NCI-H226 (cell line): Measurements from ENCODE around the gene RGS6.

ENCODE experiments used
- DNase-seq: peaks from one replicate; pipeline ENCODE4 v3.0.0-alpha.2; 2015

The RGS6 gene

DNA sequence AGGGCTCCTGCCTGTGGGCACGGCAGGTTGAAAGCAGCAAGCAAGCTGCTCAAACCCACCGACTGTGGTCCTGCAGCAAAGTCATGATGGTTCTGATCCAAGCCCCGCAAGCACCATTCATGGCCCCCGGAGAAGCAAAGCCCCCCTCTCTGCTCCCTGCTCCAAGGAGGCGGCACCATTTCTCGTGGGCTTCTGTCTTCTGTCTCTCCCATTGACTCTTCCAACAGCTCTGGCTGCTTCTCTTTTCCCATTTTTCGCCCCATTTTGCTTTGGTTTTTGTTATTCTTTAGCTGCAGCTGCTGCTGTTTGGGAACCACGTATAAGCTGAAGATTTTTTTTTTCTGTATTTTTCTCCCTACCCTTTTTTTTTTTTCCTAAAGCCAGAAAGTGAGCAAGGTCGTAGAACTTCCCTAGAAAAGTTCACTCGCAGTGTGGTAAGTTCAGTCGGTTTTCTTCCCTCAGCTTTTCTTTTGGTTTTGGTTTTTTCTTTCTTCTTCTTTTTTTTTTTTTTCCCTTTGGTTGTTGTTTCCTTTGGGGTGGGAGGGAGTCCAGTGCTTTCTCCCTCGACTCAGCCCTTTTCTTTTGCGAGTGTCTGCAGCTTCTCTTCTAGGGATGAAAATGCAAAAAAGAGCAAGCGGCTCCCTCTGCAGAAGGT lies 607.6 kb downstream of the RGS6 start:
- DNase-seq = no peak

GRCh38 chr14:72540836-72541235 lies 608.6 kb downstream of the RGS6 start:
- no peak for DNase-seq

GRCh38 chr14:72541546-72541945 lies 609.3 kb downstream of the RGS6 start:
- DNase-seq = no peak

GRCh38 chr14:72543341-72543740 lies 611.1 kb downstream of the RGS6 start:
- DNase-seq = no peak

DNA sequence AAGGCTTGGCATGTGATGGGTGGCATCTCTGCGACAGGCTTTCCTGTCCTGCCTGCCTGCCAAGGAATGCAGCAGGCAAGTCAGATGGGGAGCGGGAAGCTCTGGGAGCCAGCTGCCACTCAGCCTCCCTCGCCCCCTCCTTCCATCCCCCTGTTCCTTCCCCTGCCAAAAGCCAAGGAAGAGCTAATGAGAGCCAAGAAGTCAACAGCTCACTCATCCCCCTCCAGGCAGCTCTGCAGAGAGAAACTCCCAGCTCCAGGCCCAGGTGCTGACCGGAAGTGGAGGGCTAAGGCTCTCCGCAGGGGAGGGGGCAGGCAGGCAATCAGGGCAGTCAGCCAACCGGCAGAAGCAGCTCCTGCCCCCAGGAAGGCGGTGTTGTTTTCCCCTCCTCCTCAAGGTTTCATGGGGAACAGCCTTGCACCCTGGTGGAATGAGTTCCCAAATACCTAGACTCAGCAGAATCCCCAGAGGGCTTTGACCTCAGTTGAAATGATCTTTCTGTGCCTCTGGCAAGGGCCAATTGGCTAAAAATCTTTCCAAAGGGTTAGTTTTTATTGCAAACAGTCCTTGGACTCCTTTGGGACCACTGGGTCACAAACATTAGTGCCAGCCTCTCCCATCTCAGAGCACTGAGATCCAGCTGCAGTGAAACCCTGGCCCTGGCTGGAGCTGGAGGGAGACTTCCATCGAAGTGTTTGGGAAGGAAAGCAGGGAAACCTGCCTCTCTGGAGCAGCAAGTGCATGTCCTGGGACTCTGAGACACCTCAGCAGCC lies 612.6 kb downstream of the RGS6 start:
- DNase-seq = no peak

- DNase-seq = no peak
Observed at GRCh38 chr14:72545411-72546311, 613.4 kb downstream of the RGS6 start.

GRCh38 chr14:72546344-72547016 lies 614.3 kb downstream of the RGS6 start:
- no peak for DNase-seq

- DNase-seq = no peak
Observed at GRCh38 chr14:72547999-72548398, 615.8 kb downstream of the RGS6 start.

DNA sequence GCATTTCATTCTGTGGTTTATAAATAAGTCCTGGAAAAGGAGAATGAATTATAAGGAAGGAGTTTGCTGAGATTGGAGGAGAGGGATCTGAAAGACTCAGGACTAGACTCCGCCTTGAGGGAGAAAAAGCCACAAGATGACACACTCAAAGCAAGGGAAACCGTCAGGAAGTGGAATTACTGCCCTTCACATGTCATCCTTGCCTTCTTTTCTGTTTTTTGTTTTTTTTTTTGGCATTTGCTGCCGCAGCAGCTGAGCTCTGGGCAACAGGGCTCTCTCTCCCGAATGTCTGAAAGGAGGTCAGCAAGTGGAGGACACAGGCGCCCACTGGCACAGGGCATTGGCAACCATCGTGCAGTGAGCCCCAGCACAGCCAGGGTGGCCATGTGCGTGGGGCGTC lies 616.8 kb downstream of the RGS6 start:
- no peak for DNase-seq

- no peak for DNase-seq
Observed at GRCh38 chr14:72549854-72550253, 617.6 kb downstream of the RGS6 start.

DNA sequence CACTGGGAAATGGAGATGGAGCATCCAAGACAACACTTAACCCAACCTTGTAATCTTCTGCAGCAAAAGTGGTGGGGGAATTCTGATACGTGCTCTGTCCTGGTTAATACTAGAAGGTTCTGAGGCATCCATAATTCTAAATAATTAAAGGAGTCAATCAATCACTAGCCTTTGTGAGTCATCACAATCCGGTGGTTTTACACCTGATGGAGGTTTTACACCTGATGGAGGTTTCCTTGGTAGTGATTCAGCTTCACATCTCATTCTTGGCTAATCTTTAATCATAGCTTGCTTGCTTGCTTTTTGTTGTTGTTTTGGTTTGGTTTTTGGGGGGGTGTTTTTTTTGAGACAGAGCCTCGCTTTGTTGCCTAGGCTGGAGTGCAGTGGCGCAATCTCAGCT lies 618.3 kb downstream of the RGS6 start:
- no peak for DNase-seq

DNA sequence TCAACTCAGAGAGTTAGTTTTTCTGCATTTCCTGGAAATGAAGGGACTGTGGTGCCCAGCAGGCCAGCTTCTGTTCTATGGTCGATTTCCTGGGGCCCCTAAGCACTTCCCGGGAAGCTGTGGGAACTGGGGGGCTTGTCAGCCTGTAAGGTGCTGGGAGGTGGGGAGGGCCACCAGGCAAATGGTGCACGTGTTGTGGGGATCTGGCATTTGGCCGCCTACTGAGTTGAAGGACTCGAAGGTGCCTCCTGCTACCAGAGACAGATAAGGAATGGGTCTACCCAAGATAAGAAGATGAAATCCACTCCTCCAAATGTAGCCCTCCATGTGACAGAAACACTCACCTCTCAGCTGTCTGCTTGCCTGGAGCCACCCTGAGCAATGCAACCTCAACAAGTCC lies 620.0 kb downstream of the RGS6 start:
- no peak for DNase-seq

- DNase-seq = no peak
Observed at GRCh38 chr14:72553161-72553560, 620.9 kb downstream of the RGS6 start.

- DNase-seq = no peak
Observed at GRCh38 chr14:72553656-72554055, 621.4 kb downstream of the RGS6 start.

GRCh38 chr14:72554401-72554800 lies 622.2 kb downstream of the RGS6 start:
- no peak for DNase-seq

- DNase-seq = no peak
Observed at GRCh38 chr14:72554994-72555608, 622.9 kb downstream of the RGS6 start.

DNA sequence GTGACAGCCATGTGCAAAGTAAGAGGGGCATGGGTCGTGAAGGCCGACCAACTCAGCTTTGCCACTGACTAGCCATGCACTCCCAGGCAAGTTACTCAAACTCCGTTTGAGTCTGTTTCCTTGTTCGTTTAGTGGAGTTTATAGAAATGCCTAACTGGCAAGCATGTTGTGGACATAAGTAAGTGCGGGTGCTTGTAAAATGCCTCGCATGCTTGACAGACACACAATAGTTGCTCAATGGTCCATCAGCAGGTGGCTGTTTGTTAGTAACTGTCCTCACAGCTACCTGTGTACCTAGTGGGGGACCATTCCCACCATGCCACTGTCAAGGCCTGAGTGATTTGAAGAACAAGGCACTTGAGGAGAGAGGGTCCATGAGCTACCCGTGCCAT lies 623.4 kb downstream of the RGS6 start:
- DNase-seq = no peak

DNA sequence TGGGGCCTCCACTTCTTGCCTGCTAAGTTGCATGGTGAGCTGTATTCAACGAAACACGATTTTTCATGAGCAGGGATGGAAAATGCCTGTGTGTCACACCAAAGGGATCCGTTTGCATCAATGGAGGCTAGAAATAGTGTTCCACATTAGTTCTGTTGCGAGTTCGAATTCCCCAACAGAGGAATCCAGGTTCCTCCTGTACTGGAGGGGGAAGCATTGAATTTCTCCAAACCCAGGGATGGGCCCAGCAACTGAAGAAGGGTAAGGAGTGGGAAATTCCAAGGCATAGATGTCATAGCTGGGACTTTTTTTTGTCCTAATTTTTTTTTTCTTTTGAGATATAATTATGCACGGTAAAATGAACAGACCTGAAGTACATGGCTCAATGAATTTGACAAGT lies 625.4 kb downstream of the RGS6 start:
- DNase-seq = no peak

GRCh38 chr14:72558721-72559120 lies 626.5 kb downstream of the RGS6 start:
- DNase-seq = no peak

DNA sequence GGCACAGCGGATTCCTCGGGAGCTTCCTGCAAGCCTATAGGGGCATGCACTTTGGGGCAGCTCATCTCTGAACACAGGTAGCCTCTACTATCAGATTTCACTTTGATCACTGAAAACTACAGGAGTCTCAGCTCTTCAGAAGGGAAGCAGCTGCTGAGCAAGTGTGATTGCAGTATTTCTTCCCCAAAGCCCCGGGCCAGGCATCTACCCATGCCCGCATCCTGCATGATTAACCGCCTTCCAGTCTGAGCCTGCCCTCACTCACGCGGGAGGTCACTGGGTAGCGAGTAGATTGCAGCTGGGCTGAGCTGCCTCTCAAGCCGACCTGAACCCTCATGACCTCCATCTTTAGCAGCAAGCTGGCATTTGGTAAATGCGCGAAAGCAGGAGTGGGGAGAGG lies 627.0 kb downstream of the RGS6 start:
- no peak for DNase-seq

GRCh38 chr14:72559669-72560255 lies 627.5 kb downstream of the RGS6 start:
- no peak for DNase-seq

DNA sequence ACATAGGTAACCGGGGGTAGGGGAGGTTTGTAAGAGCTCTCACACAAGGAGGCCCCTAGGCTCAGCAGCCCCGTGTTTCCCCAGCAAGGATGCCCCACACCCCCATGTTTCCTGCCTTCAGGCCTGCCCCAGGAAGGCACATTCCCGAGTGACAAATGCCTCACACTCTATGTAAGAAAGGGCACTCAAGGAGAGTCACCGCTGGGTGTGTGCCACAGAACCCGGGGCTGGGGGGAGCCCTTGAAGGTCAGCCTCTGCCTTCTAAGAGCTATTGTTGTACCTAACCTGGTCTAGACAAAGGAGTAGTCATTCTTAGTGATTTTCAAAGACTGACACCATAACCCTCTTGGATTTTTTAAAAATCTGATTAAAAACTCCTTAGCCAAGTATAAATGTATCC lies 628.1 kb downstream of the RGS6 start:
- DNase-seq = no peak
